ENCODE data around the gene CACNA1D. TPM values are rescaled to one million over a fixed set of nuclear protein-coding genes. Genes with fewer than 3 reads are reported as not detected.

The CACNA1D gene
- total RNA-seq, 1 experiment from 2014 or later, result 1.1 TPM

- CTCF ChIA-PET, result no interaction called here
- peaks cover 15% of the 10 kb centered on the region; the same call in 1 of the 2 replicates for H3K27me3 ChIP-seq (ENCODE audit: insufficient read depth, low read length)
- POLR2A ChIA-PET, result no interaction called here
Measured at GRCh38 chr3:53641397-53641796, 147.0 kb downstream of the CACNA1D start.

More at GRCh38 chr3:53641397-53641796, 147.0 kb downstream of the CACNA1D start:
- Histone ChIP-seq H3K36me3 (ENCODE audit: control insufficient read depth in 1 of 2, insufficient read depth in 2 of 2, low read length in 2 of 2) (no peaks in the 10 kb centered on the region), H3K9me2 (ENCODE audit: insufficient read depth) (no peaks in the 10 kb centered on the region), H3K27ac (ENCODE audit: low read depth, low read length) (no peak overlapping the region), H3K79me2 (ENCODE audit: insufficient read depth, low read length) (no peaks in the 10 kb centered on the region), H2AFZ (ENCODE audit: low read depth, low read length, poor library complexity, severe bottlenecking) (no peak overlapping the region), H3K4me3 (replicated peaks in 1 of 2; ENCODE audit: low read depth in 1 of 2, low read length in 2 of 2) (no peak overlapping the region), H3K4me2 (ENCODE audit: low read length) (no peak overlapping the region), H3K9me3 (ENCODE audit: control insufficient read depth in 1 of 2, insufficient read depth in 1 of 2, low read depth in 1 of 2, low read length in 2 of 2) (no peaks in the 10 kb centered on the region), H3K9ac (ENCODE audit: low read length) (no peak overlapping the region), H3K4me1 (ENCODE audit: control insufficient read depth in 1 of 2, insufficient read depth in 2 of 2, low read length in 2 of 2) (no peaks in the 10 kb centered on the region), H4K20me1 (ENCODE audit: insufficient read depth) (no peaks in the 10 kb centered on the region)
- ATAC-seq, result no peak
- BruUV-seq (replicated peaks), result no TSS peak
- RAD21 ChIA-PET (ENCODE audit: low non-redundant PET in 1 of 2, low total read pairs in 2 of 2, uncharacterized antibody in 2 of 2, unreplicated experiment in 2 of 2), result no interaction called here
- intact Hi-C loops (cut with micrococcal nuclease), result no loop called here
- TF ChIP-seq FOSL1 (IDR thresholded peaks at IDR 0.05; ENCODE audit: low read depth) (no peak), SIN3A (IDR thresholded peaks at IDR 0.05; ENCODE audit: low read depth) (no peak), EZH2 (IDR thresholded peaks at IDR 0.05) (no peak), ZFX (IDR thresholded peaks at IDR 0.05) (no peak), POLR2AphosphoS5 (IDR thresholded peaks at IDR 0.05; ENCODE audit: low read depth, low read length) (no peak), ZBTB33 (IDR thresholded peaks at IDR 0.05; ENCODE audit: extremely low read depth, insufficient replicate concordance, low read length) (no peak), MAX (IDR thresholded peaks at IDR 0.05) (no peak), CTCF (IDR thresholded peaks at IDR 0.05 in 2 of 3, conservative IDR thresholded peaks at IDR 0.05 in 1 of 3; ENCODE audit: borderline replicate concordance in 1 of 3, insufficient read depth in 1 of 3, low read depth in 2 of 3, low read length in 2 of 3) (no peak), EZH2phosphoT487 (IDR thresholded peaks at IDR 0.05; ENCODE audit: borderline replicate concordance) (no peak), YY1 (IDR thresholded peaks at IDR 0.05; ENCODE audit: extremely low read depth, insufficient replicate concordance, low read depth, low read length) (no peak), ZNF274 (IDR thresholded peaks at IDR 0.05; ENCODE audit: low read depth, low read length) (no peak), CBX3 (IDR thresholded peaks at IDR 0.05; ENCODE audit: low read depth) (no peak), SP1 (IDR thresholded peaks at IDR 0.05; ENCODE audit: low read depth) (no peak), ELF1 (IDR thresholded peaks at IDR 0.05; ENCODE audit: borderline replicate concordance, low read depth) (no peak), RAD21 (IDR thresholded peaks at IDR 0.05; ENCODE audit: low read depth) (no peak), POLR2A (IDR thresholded peaks at IDR 0.05; ENCODE audit: borderline replicate concordance, extremely low read depth, insufficient read depth, insufficient read length) (no peak), JUND (IDR thresholded peaks at IDR 0.05) (no peak)
- DNase-seq (ENCODE audit: low read depth, low spot score), result no peak

All from HCT116 (cell line).